Activated T-cell treated with anti-CD3 and anti-CD28 coated beads, Interleukin-2, amount 50 U/mL, for 1 hour (primary cell): ENCODE results near the gene ISG15.
"Not testable (repeated sequence)": the region's sequence is repeated elsewhere in the genome, so short reads cannot be mapped to it uniquely, and the experiment has no call there.

ENCODE experiments used
- DNase-seq: peaks from one replicate; pipeline ENCODE4 v3.0.0-alpha.2; 2020

ISG15 gene

DNA sequence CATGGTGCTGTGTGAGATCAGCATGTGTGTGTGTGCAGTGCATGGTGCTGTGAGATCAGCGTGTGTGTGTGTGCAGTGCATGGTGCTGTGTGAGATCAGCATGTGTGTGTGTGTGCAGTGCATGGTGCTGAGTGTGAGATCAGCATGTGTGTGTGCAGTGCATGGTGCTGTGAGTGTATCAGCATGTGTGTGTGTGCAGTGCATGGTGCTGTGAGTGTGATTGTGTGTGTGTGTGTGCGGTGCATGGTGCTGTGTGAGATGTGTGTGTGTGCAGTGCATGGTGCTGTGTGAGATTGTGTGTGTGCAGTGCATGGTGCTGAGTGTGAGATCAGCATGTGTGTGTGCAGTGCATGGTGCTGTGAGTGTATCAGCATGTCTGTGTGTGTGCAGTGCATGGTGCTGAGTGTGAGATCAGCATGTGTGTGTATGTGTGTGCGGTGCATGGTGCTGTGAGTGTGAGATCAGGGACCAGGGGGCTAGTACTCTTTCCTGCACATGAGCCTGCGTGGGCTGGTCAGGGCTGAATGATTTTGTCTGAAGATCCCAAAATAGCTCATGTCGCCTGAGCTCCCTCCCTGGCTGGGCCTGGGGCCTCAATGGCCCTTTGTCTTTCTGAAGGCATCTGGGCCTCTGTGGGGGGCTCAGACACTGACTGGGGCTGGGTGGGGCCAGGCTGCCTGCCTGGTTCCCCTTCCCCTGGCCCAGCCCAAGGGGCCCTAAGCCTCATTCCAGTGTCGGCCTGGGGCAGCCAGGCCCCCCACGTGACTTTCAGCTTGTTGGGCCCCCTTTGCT, 17.8 kb downstream of the ISG15 start:
- not testable (repeated sequence) for DNase-seq

DNA sequence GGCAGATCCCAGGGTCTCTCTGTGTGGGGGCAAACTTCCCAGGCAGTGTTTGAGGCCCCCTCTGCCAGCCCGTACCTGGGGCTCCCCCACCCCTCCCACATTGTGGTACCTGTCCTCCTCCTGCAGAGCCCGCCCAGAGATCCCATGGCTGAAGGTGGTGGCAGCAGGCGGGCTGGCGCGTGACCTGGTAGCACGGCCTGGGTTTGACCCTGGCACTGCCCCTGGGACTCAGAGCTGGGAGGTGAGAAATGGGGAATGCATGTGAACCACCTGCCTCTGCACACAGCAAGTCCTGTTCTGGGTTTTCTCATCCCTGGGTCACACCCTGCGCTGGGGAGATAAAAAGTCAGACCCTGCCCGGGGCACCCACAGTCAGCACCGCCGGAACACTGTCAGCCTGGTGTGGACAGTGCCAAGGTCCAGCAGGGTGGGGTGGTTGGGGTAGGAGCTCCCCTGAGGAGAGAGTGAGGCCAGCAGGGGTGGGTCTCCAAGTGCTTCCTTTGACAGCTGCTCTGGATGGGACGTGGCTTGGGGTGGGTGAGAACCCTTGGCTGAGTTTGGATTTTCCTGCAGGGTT, 18.4 kb downstream of the ISG15 start:
- no peak for DNase-seq

DNA sequence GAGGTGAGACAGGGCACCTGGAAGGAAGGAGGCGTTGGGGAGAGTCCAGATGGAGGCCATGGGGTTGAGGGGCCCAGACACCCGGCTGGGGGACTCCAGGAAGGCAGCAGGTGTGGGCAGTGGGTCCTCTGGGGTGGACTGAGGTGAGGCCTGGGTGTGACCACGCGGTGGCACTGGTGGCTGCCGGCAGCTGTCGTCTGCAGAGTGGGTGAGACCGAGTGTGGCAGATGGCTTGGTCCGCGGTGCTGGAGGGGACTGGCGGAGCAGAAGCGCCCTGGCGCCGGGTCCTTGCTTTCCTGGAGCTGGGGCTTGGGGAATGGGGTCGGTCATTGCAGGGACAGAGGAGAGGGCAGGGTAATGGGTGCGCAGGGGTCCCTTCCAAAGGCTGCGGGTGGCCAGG, 19.1 kb downstream of the ISG15 start:
- DNase-seq = no peak

DNA sequence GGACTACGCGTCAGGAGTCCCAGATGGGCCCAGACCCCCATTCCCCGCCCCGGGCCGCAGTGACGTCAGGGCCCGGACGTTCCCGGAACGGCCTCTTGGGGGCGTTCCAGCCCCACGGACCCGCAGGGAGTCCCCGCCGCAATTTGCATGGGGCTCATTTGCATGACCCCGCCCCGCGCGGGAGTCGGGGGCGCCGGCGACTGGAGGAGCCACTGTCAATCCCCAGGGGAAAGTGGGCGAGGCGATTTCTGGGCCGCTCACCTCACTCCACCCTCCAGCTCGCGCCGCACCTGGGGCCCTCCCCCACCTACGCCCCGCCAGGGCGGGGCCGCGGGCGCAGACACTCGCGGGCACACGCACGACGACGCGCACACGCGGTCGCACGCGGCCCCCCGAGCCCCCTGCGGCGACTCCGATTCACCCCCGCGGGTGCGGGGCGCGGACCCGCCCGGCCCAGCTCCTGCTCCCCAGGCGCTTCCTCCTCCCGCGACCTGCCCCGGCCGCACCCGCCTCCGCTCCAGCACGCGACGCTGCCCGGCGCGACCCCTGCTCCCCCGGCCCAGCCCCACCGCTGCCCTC, 19.8 kb downstream of the ISG15 start:
- DNase-seq = peak; percentile 88

DNA sequence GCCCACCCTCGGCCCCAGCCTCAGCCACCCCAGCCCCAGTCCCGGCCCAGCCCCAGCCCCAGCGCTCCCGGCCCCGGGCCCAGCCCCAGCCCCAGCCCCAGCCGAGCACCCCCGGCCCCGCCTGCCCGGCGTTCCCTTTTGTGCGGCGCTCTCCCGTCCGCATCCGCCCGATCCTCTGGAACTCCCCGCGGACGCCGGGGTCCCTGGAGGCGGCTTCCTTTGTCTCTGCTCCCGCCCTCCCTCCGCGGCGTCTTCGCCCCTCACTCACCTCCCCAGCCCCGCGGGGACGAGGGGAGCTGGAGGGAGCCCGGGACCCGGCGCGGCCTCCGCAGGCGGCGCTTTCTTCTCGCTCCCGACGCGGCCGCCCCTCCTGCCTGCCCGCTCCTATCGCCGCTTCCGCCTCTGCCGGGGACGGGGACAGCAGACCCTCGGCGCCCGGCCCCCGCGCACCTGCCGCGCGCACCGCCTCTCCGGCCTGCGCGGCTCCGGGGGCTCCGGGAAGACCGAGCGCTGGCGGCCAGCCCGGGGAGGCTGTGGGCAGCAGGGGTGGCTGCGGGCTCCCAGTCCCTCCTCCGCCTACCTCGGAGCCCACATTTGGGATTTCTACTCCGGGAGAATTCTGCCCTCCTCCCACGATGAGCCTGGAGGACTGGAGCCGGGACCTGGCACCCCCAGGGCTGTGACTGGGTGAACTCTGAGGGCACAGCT, 20.6 kb downstream of the ISG15 start:
- peak; percentile 50 for DNase-seq

DNA sequence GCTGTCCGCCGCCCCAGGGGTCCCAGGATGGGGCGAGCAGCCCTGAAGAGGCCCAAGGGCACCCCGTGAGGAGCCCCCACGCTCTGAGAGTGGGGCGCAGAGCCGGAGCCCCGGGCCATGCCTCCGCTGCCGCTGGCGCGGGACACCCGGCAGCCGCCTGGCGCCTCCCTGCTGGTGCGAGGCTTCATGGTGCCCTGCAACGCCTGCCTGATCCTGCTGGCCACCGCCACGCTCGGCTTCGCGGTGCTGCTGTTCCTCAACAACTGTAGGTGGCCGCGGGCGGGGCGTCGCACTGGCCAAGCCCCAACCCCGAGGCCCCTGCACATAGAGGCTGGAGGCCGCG, 21.1 kb downstream of the ISG15 start:
- DNase-seq = peak; percentile 46

DNA sequence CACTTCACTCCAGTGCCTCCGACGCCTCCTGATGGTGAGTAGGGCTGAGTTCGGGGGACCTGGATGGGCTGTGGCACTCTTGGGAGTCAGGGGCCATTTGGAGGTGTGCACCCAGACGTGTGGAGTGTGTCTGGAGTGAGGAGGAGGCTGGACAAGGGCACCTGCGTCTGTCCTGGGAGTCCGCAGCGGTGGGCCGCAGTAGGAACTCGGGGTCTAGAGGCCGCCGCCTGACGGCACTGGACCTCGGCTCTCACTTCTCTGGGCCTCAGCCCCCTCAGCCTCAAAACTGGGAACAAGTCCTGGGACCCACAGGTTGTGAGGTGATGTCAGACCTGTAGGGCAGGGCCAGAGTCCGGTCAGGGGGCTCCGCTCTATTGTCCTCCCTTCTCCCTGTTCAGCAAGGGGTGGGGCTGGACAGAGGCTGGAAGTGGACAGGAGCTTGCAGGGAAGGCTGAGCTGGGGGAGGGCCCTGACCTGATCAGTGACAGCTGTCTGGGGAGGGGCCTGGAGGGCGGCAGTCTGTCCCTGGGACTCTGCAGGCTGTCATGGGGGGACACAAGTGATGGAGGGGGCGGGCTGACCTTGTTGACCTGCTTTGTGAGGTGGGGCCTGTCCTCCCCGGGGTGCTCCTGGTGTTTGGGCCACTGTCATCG, 22.1 kb downstream of the ISG15 start:
- DNase-seq = no peak

DNA sequence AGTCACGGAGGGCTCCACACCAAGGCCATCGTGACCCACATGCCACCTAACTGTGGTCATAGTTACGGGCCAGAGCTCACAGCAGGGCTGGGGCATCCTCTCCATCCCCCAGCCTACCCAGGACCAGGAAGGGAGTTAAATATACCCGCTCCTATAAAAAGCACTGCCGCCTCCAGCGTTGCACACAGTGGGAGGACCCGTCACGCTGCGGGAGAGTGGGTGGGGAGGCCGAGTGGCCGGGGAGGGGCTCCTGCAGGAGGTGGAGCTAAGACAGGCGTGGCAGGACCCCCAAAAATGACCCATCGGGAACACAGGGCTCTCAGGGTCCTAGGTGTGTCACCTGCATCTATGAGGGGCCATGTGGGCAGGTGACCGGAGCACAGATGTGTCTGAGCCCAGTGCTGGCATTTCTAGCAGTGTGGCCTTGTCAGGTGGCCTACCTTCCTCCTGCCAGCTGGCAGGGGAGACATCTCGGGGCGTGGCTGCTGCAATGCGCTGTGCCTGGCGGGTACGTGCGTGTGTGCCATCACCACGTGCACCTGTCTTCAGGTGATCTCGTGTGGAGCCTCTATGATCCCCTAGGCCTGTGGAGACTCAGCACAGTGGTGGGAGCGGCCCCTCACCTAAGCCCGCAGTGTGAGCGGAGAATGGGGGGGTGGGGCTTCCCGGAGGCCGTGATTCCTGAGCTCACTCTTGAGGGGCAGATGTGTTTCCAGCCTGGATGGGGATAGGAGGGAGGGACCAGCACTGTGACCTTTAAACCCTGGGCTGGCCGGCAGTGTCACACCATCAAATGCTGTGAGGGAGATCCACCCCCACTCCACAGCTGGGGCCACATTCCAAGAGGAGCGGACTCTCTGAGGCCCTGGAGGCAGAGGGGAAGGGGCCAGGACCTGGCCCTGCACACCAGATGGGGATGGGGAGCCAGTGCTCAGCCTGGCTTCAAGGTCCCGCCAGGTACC, 24.4 kb downstream of the ISG15 start:
- no peak for DNase-seq

DNA sequence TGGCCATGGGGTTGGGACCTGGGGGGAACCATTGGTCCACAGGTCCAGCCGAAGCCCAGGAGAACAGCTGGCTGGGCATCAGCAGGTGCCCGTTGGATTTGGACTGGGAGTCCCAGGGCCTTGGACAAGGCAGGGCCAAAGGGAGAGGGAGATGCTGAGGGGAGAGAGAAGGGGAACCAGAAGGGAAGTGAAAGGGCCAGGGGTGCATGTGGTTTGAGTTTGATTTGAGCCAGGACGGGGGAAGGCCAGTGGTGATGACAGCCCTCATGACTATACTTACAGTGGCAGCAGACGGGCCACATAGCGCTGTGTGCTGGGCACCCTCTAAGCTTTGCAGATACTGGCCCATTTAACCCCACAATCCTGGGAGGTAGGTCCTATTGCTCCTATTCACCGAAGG, 25.4 kb downstream of the ISG15 start:
- no peak for DNase-seq

DNA sequence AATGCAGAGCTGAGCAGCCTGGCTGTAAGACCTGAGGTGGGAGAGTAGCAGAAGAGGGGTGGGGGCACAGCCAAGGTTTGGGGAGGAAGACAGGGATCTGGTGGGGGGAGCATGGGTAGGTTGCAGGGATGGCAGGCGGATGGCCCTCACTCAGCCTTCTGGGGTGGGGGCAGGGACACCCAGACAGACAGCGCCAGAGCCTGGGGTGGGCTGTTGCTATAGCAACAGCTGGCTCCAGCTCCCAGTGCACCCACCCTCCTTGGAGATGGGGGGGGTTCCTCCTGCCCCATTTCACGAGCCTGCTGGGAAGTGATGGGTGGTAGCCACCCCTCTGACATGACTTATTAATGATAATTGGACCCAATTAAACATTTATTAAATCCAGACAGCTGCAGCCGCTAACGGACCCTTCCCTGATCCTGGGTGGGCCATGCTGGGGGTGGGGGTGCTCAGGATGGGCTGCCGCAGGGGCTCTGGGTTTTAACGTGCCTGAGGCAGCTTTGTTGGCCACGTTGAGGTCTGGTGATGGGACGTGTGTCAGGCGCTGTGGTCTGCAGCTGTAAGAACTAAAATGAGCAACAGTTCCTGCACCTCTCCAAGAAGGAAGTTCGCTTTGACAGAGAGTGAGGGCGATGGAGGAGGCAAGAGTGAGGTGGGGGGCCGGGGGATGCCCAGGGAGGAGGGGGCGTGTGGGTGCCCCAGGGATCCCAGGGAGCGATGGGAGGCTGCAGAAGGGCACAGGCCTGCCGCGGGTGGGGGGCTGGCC, 26.0 kb downstream of the ISG15 start:
- DNase-seq = no peak

DNA sequence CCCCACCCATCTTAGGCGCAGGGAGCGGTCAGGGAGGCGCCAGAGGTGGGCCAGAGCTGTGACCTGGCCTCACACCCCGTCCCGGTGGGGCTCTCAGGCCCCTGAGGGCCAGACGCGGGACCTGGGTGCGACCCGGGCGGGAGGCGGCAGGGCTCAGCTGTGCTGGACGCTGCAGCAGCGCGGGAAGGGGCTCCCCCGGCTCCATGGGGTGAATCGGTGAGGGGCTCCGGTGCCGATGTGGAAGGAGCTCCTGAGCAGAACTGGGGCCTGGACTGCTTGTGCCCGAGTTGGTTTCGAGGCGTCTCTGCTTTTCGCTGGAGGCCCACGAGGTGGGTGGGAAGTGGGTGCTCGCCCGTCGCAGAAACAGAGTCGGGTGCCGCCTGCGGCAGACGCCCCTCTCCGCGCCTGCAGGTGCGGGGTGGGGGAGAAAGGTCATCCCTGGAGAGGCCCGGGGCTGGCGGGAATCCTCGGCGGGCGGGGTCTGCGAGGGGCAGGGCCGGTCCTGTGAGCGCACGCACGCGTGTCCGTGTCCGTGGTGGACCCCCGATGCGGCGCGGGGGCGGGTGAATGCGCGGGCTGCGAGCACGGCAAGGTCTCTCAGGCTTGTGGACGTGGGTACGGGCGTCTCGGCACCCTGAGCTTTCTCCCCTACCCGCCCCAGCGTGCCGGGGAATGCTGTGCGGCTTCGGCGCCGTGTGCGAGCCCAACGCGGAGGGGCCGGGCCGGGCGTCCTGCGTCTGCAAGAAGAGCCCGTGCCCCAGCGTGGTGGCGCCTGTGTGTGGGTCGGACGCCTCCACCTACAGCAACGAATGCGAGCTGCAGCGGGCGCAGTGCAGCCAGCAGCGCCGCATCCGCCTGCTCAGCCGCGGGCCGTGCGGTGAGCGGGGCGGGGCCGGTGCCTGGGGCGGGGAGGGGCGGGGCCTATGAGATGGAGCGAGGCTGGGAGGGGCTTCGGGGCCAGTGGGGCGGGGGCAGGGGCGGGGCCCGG, 27.0 kb downstream of the ISG15 start:
- peak; percentile 83 for DNase-seq

DNA sequence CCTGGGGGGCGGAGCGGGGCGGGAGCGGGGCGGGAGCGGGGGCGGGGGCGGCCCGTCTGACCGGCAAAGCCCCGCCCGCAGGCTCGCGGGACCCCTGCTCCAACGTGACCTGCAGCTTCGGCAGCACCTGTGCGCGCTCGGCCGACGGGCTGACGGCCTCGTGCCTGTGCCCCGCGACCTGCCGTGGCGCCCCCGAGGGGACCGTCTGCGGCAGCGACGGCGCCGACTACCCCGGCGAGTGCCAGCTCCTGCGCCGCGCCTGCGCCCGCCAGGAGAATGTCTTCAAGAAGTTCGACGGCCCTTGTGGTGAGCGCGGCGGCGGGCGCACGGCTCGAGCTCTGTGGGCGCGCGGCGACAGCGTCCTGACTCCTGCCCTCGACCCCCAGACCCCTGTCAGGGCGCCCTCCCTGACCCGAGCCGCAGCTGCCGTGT, 27.8 kb downstream of the ISG15 start:
- DNase-seq = no peak

DNA sequence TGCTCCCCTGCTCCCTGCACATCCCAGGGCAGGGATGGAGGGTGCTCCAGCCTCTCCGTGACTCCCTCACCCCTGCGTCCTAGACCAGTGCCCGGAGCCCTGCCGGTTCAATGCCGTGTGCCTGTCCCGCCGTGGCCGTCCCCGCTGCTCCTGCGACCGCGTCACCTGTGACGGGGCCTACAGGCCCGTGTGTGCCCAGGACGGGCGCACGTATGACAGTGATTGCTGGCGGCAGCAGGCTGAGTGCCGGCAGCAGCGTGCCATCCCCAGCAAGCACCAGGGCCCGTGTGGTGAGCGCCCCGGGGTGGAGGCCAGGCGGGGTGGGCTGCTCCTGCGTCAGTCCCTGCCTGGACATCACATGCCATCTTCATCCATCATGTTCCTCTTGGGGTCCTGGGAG, 28.6 kb downstream of the ISG15 start:
- no peak for DNase-seq

DNA sequence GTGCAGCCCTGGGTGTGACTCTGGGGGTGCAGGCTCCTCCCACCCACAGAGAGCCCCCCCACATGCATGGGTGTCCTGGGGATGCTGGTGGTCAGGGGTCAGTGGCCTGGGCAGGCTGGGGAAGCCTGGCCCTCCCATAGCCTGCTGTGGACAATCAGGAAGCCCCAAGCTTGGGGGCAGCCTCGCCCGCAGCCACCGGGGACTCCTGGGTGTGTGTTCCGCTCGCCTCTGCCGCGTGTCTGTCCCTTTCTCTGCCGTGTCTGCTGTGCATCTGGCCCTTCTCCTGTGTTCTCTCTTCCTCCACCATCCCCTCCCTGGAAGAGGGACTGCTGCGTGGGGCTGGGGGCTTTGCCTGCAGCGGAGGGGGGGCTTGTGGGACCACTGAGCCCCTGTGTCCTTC, 29.5 kb downstream of the ISG15 start:
- DNase-seq = no peak

DNA sequence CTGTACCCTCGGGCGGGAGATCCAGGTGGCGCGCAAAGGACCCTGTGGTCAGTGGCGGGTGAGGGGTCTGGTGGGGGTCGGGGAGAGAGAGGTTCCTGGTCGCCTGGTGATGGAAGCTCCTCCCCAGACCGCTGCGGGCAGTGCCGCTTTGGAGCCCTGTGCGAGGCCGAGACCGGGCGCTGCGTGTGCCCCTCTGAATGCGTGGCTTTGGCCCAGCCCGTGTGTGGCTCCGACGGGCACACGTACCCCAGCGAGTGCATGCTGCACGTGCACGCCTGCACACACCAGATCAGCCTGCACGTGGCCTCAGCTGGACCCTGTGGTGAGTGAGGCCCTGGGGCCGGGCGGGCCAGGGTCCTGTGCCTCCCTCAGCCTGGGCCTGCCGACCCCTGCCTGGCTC, 30.1 kb downstream of the ISG15 start:
- DNase-seq = no peak

DNA sequence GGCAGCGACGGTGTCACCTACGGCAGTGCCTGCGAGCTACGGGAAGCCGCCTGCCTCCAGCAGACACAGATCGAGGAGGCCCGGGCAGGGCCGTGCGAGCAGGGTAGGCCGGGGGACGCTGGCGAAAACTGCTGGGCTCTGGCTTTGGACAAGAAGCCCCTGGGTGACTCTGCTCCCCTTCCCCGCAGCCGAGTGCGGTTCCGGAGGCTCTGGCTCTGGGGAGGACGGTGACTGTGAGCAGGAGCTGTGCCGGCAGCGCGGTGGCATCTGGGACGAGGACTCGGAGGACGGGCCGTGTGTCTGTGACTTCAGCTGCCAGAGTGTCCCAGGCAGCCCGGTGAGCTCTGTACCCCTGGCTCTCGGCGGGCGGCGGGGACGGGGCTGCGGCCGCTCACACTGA, 30.6 kb downstream of the ISG15 start:
- DNase-seq = no peak

DNA sequence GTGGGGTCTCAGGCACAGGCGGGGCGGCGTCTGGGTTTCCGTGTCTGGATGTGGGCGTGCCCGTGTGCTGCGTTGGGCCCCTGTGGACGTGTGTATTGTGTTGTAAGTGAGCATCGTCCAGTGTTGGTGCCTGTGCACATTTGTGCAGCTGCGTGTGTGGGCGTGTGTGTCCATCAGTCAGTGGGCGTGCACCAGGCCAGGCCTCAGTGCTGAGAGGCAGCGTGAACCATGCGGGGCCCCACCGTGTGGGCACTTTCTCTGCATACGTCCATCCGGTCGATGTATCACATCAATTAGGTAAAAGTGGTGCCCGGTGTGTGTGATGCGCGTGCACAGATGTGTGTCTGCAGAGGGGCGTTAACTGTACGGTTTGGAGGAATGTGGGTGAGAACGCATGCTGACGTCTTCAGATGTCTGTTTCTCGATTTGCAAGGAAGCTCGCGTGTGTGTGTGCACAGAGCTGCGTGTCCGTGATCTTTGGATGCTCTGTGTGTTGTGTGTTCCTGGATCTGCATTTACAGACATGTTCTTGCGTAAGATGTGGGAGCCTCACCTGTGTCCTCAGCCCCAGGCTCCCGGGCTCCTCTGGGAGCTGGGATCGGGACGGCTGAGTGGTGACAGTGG, 31.3 kb downstream of the ISG15 start:
- no peak for DNase-seq

DNA sequence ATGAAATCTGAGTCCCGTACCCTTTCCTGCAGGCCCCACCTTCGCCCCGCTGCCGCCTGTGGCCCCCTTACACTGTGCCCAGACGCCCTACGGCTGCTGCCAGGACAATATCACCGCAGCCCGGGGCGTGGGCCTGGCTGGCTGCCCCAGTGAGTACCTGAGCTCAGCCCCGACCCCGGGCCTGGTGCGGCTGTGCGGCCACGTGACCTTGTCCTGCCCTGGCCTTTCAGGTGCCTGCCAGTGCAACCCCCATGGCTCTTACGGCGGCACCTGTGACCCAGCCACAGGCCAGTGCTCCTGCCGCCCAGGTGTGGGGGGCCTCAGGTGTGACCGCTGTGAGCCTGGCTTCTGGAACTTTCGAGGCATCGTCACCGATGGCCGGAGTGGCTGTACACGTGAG, 31.8 kb downstream of the ISG15 start:
- DNase-seq = no peak

DNA sequence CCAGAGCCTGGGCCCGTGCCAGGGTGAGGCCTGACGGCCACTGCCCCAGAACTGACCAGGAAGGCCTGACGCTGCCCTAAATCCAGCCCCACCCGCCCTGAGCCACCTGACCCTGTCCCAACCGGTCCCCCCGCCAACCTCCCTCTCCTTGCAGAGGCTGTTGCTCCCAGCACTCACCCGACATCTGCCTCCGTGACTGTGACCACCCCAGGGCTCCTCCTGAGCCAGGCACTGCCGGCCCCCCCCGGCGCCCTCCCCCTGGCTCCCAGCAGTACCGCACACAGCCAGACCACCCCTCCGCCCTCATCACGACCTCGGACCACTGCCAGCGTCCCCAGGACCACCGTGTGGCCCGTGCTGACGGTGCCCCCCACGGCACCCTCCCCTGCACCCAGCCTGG, 32.9 kb downstream of the ISG15 start:
- no peak for DNase-seq

DNA sequence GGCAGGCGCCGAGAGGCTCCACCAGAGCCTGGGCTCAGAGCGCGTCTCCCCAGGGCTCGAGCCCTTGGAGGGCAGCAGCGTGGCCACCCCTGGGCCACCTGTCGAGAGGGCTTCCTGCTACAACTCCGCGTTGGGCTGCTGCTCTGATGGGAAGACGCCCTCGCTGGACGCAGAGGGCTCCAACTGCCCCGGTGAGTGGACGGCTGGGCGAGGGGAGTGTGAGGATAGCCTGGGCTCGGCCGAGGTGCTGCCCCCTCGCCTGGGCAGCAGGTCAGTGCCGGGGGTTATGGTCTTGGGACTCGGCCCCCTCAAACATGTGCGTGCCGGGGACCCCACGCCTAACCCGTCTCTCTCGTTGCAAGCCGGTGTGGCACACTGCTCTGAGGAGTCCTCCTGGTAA, 33.5 kb downstream of the ISG15 start:
- DNase-seq = no peak
